H1 (cell line): Measurements from ENCODE around the gene MEF2D. TPM values are rescaled to one million over a fixed set of nuclear protein-coding genes. Genes with fewer than 3 reads are reported as not detected.
A peak's percentile ranks its signal among the peaks of the same experiment; 100 is the strongest.

Experiments used
- CTCF ChIA-PET: fragments of 300-600 bp; sonication (Branson Sonifier 250); formaldehyde crosslinking; loops from one replicate; lab custom pipeline; 2021; ENCODE audit not compliant: partially characterized antibody; lab: Charles Lee
- POLR2A ChIA-PET: fragments of 300-600 bp; sonication (Branson Sonifier 250); formaldehyde crosslinking; loops from one replicate; lab custom pipeline; 2021; ENCODE audit warnings: inconsistent platforms; ENCODE audit not compliant: partially characterized antibody; lab: Charles Lee
- DNase-seq, 2 experiments: peaks; one replicate each; pipeline versions ENCODE4 v3.0.0 to v3.0.0-alpha.2; 2010 to 2022; ENCODE audit warnings: low spot score in 2 of 2, low read depth in 1 of 2, mixed read lengths in 1 of 2
- FAIRE-seq: peaks from 2 replicates; lab custom pipeline; 2011; peaks lifted over from hg19 to GRCh38; lab: Jason Lieb, UNC
- H2AFZ ChIP-seq: 2 replicates; pipeline ENCODE4 v1.8.1; 2012; ENCODE audit warnings: low read length, inconsistent platforms
- H2AK5ac ChIP-seq: 2 replicates; pipeline ENCODE4 v1.6.1; 2013; ENCODE audit warnings: low read depth, low read length
- H2BK120ac ChIP-seq: replicated peaks from 2 replicates; pipeline ENCODE3; 2013; ENCODE audit warnings: low read depth, low read length, inconsistent platforms
- H2BK12ac ChIP-seq: 2 replicates; pipeline ENCODE4 v1.6.1; 2013; ENCODE audit warnings: low read depth, low read length
- H2BK15ac ChIP-seq: 2 replicates; pipeline ENCODE4 v1.6.1; 2013; ENCODE audit warnings: low read length
- H2BK20ac ChIP-seq: 2 replicates; pipeline ENCODE4 v1.6.1; 2013; ENCODE audit warnings: low read length
- H2BK5ac ChIP-seq: 2 replicates; pipeline ENCODE4 v1.6.1; 2013; ENCODE audit warnings: low read depth, low read length
- H3K14ac ChIP-seq: 2 replicates; pipeline ENCODE4 v1.6.1; 2013; ENCODE audit warnings: inconsistent platforms; ENCODE audit not compliant: insufficient read length
- H3K18ac ChIP-seq: 2 replicates; pipeline ENCODE4 v1.6.1; 2013; ENCODE audit warnings: low read length; ENCODE audit errors: extremely low read depth
- H3K23ac ChIP-seq: 2 replicates; pipeline ENCODE4 v1.6.1; 2013; ENCODE audit warnings: inconsistent platforms; ENCODE audit not compliant: insufficient read length
- H3K23me2 ChIP-seq: 2 replicates; pipeline ENCODE4 v1.6.1; 2013; ENCODE audit warnings: low read depth, low read length
- H3K27ac ChIP-seq: 2 replicates; pipeline ENCODE4 v1.6.1; 2011; ENCODE audit warnings: low read depth, low read length, inconsistent platforms
- H3K27me3 ChIP-seq, 4 experiments: replicated peaks in 1 of 4; 1 replicate in 1 of 4; 2 replicates in 3 of 4; pipeline versions ENCODE4 v1.6.1 to v1.8.1; 2011 to 2013; ENCODE audit warnings: low read length in 3 of 4, mild to moderate bottlenecking in 3 of 4, inconsistent platforms in 2 of 4, mixed read lengths in 2 of 4, moderate library complexity in 1 of 4; ENCODE audit not compliant: control insufficient read depth in 3 of 4, insufficient read depth in 3 of 4; ENCODE audit errors: extremely low read depth in 1 of 4
- H3K36me3 ChIP-seq, 4 experiments: 2 replicates each; pipeline versions ENCODE4 v1.6.1 to v1.8.1; 2011 to 2013; ENCODE audit warnings: mild to moderate bottlenecking in 4 of 4, low read length in 3 of 4, moderate library complexity in 2 of 4, control low read depth in 1 of 4, inconsistent platforms in 1 of 4; ENCODE audit not compliant: insufficient read depth in 4 of 4, control insufficient read depth in 2 of 4
- H3K4ac ChIP-seq: replicated peaks from 2 replicates; pipeline ENCODE3; 2013; ENCODE audit warnings: low read length, low read depth, mixed read lengths, inconsistent platforms; ENCODE audit not compliant: insufficient read length
- H3K4me1 ChIP-seq, 4 experiments: replicated peaks in 1 of 4; 1 replicate in 1 of 4; 2 replicates in 3 of 4; pipeline versions ENCODE4 v1.6.1 to v1.8.1; 2011 to 2013; ENCODE audit warnings: low read length in 3 of 4, inconsistent platforms in 2 of 4, mixed read lengths in 1 of 4; ENCODE audit not compliant: insufficient read depth in 4 of 4, control insufficient read depth in 3 of 4
- H3K4me2 ChIP-seq, 2 experiments: 2 replicates each; pipeline versions ENCODE4 v1.6.1 to v1.8.1; 2011 to 2013; ENCODE audit warnings: low read depth in 2 of 2, low read length in 2 of 2, control low read depth in 1 of 2, inconsistent platforms in 1 of 2, mild to moderate bottlenecking in 1 of 2; ENCODE audit not compliant: insufficient read depth in 1 of 2
- H3K4me3 ChIP-seq, 4 experiments: fragments of 200-600, 300-600 bp in 1 of 4; sonication (generic), shearing (Covaris generic), sonication (Bioruptor Twin) in 1 of 4; 2 replicates each; pipeline versions ENCODE4 v1.5.1 to v1.8.1; 2011 to 2016; ENCODE audit warnings: low read length in 4 of 4, low read depth in 3 of 4, control low read depth in 2 of 4, inconsistent platforms in 2 of 4, mild to moderate bottlenecking in 2 of 4, mixed read lengths in 1 of 4, moderate library complexity in 1 of 4; ENCODE audit not compliant: insufficient read depth in 2 of 4; ENCODE audit errors: extremely low read depth in 1 of 4
- H3K56ac ChIP-seq: replicated peaks from 2 replicates; pipeline ENCODE3; 2013; ENCODE audit warnings: low read depth, mild to moderate bottlenecking, mixed read lengths, low read length, inconsistent platforms; ENCODE audit not compliant: insufficient read length
- H3K79me1 ChIP-seq: 2 replicates; pipeline ENCODE4 v1.6.1; 2013; ENCODE audit warnings: low read depth, low read length, control low read depth
- H3K79me2 ChIP-seq, 2 experiments: 2 replicates each; pipeline versions ENCODE4 v1.6.1 to v1.8.1; 2012 to 2013; ENCODE audit warnings: low read length in 2 of 2, mild to moderate bottlenecking in 2 of 2, inconsistent platforms in 1 of 2; ENCODE audit not compliant: insufficient read depth in 2 of 2, control insufficient read depth in 1 of 2
- H3K9ac ChIP-seq, 4 experiments: replicated peaks in 1 of 4; 1 replicate in 1 of 4; 2 replicates in 3 of 4; pipeline versions ENCODE4 v1.6.1 to v1.8.1; 2011 to 2013; ENCODE audit warnings: low read depth in 3 of 4, low read length in 3 of 4, control low read depth in 2 of 4, mild to moderate bottlenecking in 2 of 4, moderate library complexity in 2 of 4, inconsistent platforms in 1 of 4; ENCODE audit errors: extremely low read depth in 1 of 4
- H3K9me3 ChIP-seq, 2 experiments: 2 replicates each; pipeline versions ENCODE4 v1.6.1 to v1.8.1; 2012 to 2013; ENCODE audit warnings: mild to moderate bottlenecking in 2 of 2, moderate library complexity in 2 of 2, control low read depth in 1 of 2, inconsistent platforms in 1 of 2, low read depth in 1 of 2, low read length in 1 of 2, mixed read lengths in 1 of 2; ENCODE audit not compliant: insufficient read depth in 2 of 2
- H4K20me1 ChIP-seq, 2 experiments: replicated peaks in 1 of 2; 2 replicates each; pipeline versions ENCODE3 to v1.8.1; 2011 to 2013; ENCODE audit warnings: inconsistent platforms in 2 of 2, low read length in 2 of 2, mild to moderate bottlenecking in 1 of 2; ENCODE audit not compliant: insufficient read depth in 2 of 2, control insufficient read depth in 1 of 2
- H4K5ac ChIP-seq: 2 replicates; pipeline ENCODE4 v1.6.1; 2013; ENCODE audit warnings: low read length, low read depth, mixed read lengths, inconsistent platforms; ENCODE audit not compliant: insufficient read length
- H4K8ac ChIP-seq: 2 replicates; pipeline ENCODE4 v1.8.0; 2013; ENCODE audit warnings: mild to moderate bottlenecking, moderate library complexity, low read length, inconsistent platforms; ENCODE audit not compliant: insufficient read depth; ENCODE audit errors: extremely low read depth
- H4K91ac ChIP-seq: replicated peaks from 2 replicates; pipeline ENCODE3; 2013; ENCODE audit warnings: low read length, mixed read lengths, inconsistent platforms; ENCODE audit not compliant: insufficient read length
- BACH1 ChIP-seq: IDR thresholded peaks from 2 replicates; pipeline ENCODE4 v1.6.1; 2012; ENCODE audit warnings: low read length, improper control_type of control experiment
- CTBP2 ChIP-seq: IDR thresholded peaks from 2 replicates; pipeline ENCODE4 v1.7.0; 2011; ENCODE audit warnings: borderline replicate concordance, mild to moderate bottlenecking, moderate library complexity, mixed read lengths, low read length; ENCODE audit not compliant: insufficient read depth, insufficient read length
- CTCF ChIP-seq, 3 experiments: IDR thresholded peaks; 1 replicate in 2 of 3; 2 replicates in 1 of 3; pipeline versions ENCODE4 v1.5.1 to v1.6.1; 2011; ENCODE audit warnings: low read length in 3 of 3, mild to moderate bottlenecking in 3 of 3, inconsistent platforms in 2 of 3, low read depth in 1 of 3, moderate library complexity in 1 of 3; ENCODE audit not compliant: insufficient read depth in 1 of 3; ENCODE audit errors: control extremely low read depth in 1 of 3
- JUND ChIP-seq: IDR thresholded peaks from 2 replicates; pipeline ENCODE4 v1.6.1; 2011; ENCODE audit warnings: mild to moderate bottlenecking, improper control_type of control experiment, low read length
- RAD21 ChIP-seq, 2 experiments: IDR thresholded peaks in 1 of 2; conservative IDR thresholded peaks in 1 of 2; 2 replicates each; pipeline ENCODE4 v1.6.1; 2011; ENCODE audit warnings: low read depth in 2 of 2, low read length in 2 of 2, improper control_type of control experiment in 1 of 2, inconsistent platforms in 1 of 2, mild to moderate bottlenecking in 1 of 2, moderate library complexity in 1 of 2
- RFX5 ChIP-seq: IDR thresholded peaks from 2 replicates; pipeline ENCODE4 v1.6.1; 2011; ENCODE audit warnings: low read depth, low read length, improper control_type of control experiment, borderline replicate concordance
- SAP30 ChIP-seq: fragments of 300-600 bp; sonication (generic); IDR thresholded peaks from 2 replicates; pipeline ENCODE4 v1.7.1; 2012; ENCODE audit warnings: low read length, moderate library complexity, mild to moderate bottlenecking, inconsistent platforms; ENCODE audit not compliant: insufficient read depth, insufficient replicate concordance
- SP2 ChIP-seq: IDR thresholded peaks from 2 replicates; pipeline ENCODE4 v1.6.1; 2012; ENCODE audit warnings: mild to moderate bottlenecking, low read length, inconsistent platforms
- TBP ChIP-seq: IDR thresholded peaks from 2 replicates; pipeline ENCODE4 v1.6.1; 2011; ENCODE audit warnings: low read depth, low read length, improper control_type of control experiment
- TCF12 ChIP-seq: IDR thresholded peaks from 2 replicates; pipeline ENCODE4 v1.6.1; 2011; ENCODE audit warnings: low read depth, mild to moderate bottlenecking, low read length
- WGBS, 2 experiments: shearing (Covaris generic) in 1 of 2; methylation state at CpG; one replicate each; pipeline versions ENCODE4 v1.1.6 to v1.1.7; 2013 to 2015; ENCODE audit warnings: low lambda C conversion rate in 2 of 2, mixed read lengths in 2 of 2, inconsistent platforms in 1 of 2, low coverage in 1 of 2, missing lambda C conversion rate in 1 of 2; ENCODE audit not compliant: insufficient replicate concordance in 2 of 2, insufficient coverage in 1 of 2, insufficient read length in 1 of 2; ENCODE audit errors: extremely low coverage in 1 of 2, missing lambda C conversion rate in 1 of 2; 5-methylcytosine and 5-hydroxymethylcytosine counted together
- polyA plus RNA-seq, 7 experiments: library from polyadenylated mRNA; depleted of rRNA in 3 of 7; stranded (reverse) in 5 of 7; unstranded in 2 of 7; fragments of >200 nt in 5 of 7; fragments of 200-250 nt in 2 of 7; gene quantifications; 1 replicate in 5 of 7; 2 replicates in 1 of 7; 4 replicates in 1 of 7; pipeline versions ENCODE4 v1.2.1 to v1.2.3, GENCODE V29; 2011 to 2013; ENCODE audit warnings: missing spikeins in 2 of 7, mixed read lengths in 2 of 7
- total RNA-seq: library from RNA; stranded (reverse); fragmentation: NEBNext Ultra II Directional; extraction: Animal tissue kit (Norgen Biotek cat#: 25700); gene quantifications from 2 replicates; pipeline ENCODE4 v1.2.1, GENCODE V29; 2021

The MEF2D gene
- total and polyA plus RNA-seq, 2 of the 8 experiments (the other 6 are each of a cell fraction or from before 2014, with no cell fraction given), result 17.3 to 20.3 TPM

- H4K5ac ChIP-seq, result no peak overlapping the region
- no peak overlapping the region for H3K4ac ChIP-seq
- no peaks in the 10 kb centered on the region for H3K9me3 ChIP-seq
- no peak overlapping the region for H3K18ac ChIP-seq
- peaks cover 2% of the 10 kb centered on the region for H3K79me1 ChIP-seq
- no peak overlapping the region for H2BK120ac ChIP-seq
- POLR2A ChIA-PET, result interaction anchor here (0.5 to 16.1 kb wide), 6 partner anchors 9 to 111 kb away, joined by 3 to 166 read pairs (median 5); partner anchors contain the start of genes MEF2D and NAXE
- H3K79me2 ChIP-seq, result peaks cover 0 to 4% of the 10 kb centered on the region in 2 experiments; a peak in 1 of 4 replicates
- FAIRE-seq, result no peak
- no peak overlapping the region for H2BK15ac ChIP-seq
- no peak overlapping the region for H4K8ac ChIP-seq
- peak overlapping the region; percentile 17; the same call in 1 of the 2 replicates for H2BK5ac ChIP-seq
- H3K4me3 ChIP-seq, result no peak overlapping the region
- no peak overlapping the region for H3K56ac ChIP-seq
- no peak overlapping the region for H3K9ac ChIP-seq
- no peak overlapping the region for H4K91ac ChIP-seq
- WGBS, 2 experiments, result 74% methylated on average over 4 of the region's 4 CpGs; no CpG with 5 or more reads in 1 of the 2 experiments
- no peak overlapping the region for H2AK5ac ChIP-seq
- H3K23ac ChIP-seq, result no peak overlapping the region
- DNase-seq, result no peak
- no peak overlapping the region for H2AFZ ChIP-seq
- H3K27ac ChIP-seq, result no peak overlapping the region
- peaks cover 0 to 16% (median 11%) of the 10 kb centered on the region in 4 experiments; a peak in 6 of 7 replicates for H3K4me1 ChIP-seq
- peaks cover 3 to 8% of the 10 kb centered on the region in 2 experiments for H4K20me1 ChIP-seq
- H2BK12ac ChIP-seq, result 0 out of 2 replicates have a peak overlapping the region, but pooled peaks have one; percentile 9
- H3K36me3 ChIP-seq, result peaks cover 5 to 33% (median 12%) of the 10 kb centered on the region in 4 experiments; a peak in 7 of 8 replicates
- H3K4me2 ChIP-seq, result no peak overlapping the region
- CTCF ChIA-PET, result interaction anchor here (0.5 to 9.3 kb wide), 31 partner anchors 10 to 337 kb away, joined by 3 to 236 read pairs (median 5); partner anchors contain the start of genes GPATCH4 and MEF2D
- H3K27me3 ChIP-seq, result no peaks in the 10 kb centered on the region; a peak in 1 of 7 replicates
- H2BK20ac ChIP-seq, result no peak overlapping the region
- no peaks in the 10 kb centered on the region for H3K23me2 ChIP-seq
- no peak overlapping the region for H3K14ac ChIP-seq
- TF ChIP-seq BACH1 (no peak), TBP (no peak), JUND (no peak), RFX5 (no peak), CTBP2 (no peak), TCF12 (no peak), CTCF (IDR thresholded peaks at IDR 0.05; ENCODE audit: control extremely low read depth in 1 of 3, insufficient read depth in 1 of 3, low read depth in 1 of 3, low read length in 3 of 3) (peak; percentile 30 to 34 (median 33); a peak in 3 of 4 replicates), SP2 (no peak), RAD21 (IDR thresholded peaks at IDR 0.05 in 1 of 2, conservative IDR thresholded peaks at IDR 0.05 in 1 of 2; ENCODE audit: low read depth in 2 of 2, low read length in 2 of 2) (peak in 1 of 2 experiments; percentile 37; a peak in 2 of 4 replicates), SAP30 (no peak)
Measured at GRCh38 chr1:156480016-156480370, 20.6 kb downstream of the MEF2D start.
